GM21367 (cell line): ENCODE results near the gene ADPGK.
A peak's percentile ranks its signal among the peaks of the same experiment; 100 is the strongest.
"Not testable (repeated sequence)": the region's sequence is repeated elsewhere in the genome, so short reads cannot be mapped to it uniquely, and the experiment has no call there.

Experiments used
- ATAC-seq: cut with Tn5 transposase; IDR thresholded peaks from one replicate; pipeline ENCODE4 v1.9.1; 2021; ENCODE audit not compliant: unreplicated experiment

ADPGK gene

GRCh38 chr15:72783640-72784455, at the start of gene ADPGK:
Gene ADPGK, minus strand, starts transcription at chr15:72783758. Its CDS starts 67 bp downstream, at chr15:72783691.
- peak; percentile 57 for ATAC-seq

- no peak for ATAC-seq
Measured at GRCh38 chr15:72827226-72827625, 43.7 kb upstream of the ADPGK start.

- ATAC-seq = no peak
Measured at GRCh38 chr15:72826611-72827010, 43.1 kb upstream of the ADPGK start.

- ATAC-seq = no peak
Measured at GRCh38 chr15:72825829-72826228, 42.3 kb upstream of the ADPGK start.

- no peak for ATAC-seq
Measured at GRCh38 chr15:72824781-72825180, 41.2 kb upstream of the ADPGK start.

GRCh38 chr15:72824112-72824511, 40.6 kb upstream of the ADPGK start:
- ATAC-seq = no peak

GRCh38 chr15:72820278-72820677, 36.7 kb upstream of the ADPGK start:
- ATAC-seq = no peak

GRCh38 chr15:72818632-72819031, 35.1 kb upstream of the ADPGK start:
- no peak for ATAC-seq

GRCh38 chr15:72813345-72814004, 29.9 kb upstream of the ADPGK start:
- ATAC-seq = no peak

- no peak for ATAC-seq
Measured at GRCh38 chr15:72809329-72809728, 25.8 kb upstream of the ADPGK start.

GRCh38 chr15:72807346-72807745, 23.8 kb upstream of the ADPGK start:
- not testable (repeated sequence) for ATAC-seq

- ATAC-seq = no peak
Measured at GRCh38 chr15:72803006-72803405, 19.4 kb upstream of the ADPGK start.

- ATAC-seq = no peak
Measured at GRCh38 chr15:72801590-72802325, 18.2 kb upstream of the ADPGK start.

GRCh38 chr15:72800833-72801481, 17.4 kb upstream of the ADPGK start:
- ATAC-seq = no peak

- ATAC-seq = no peak
Measured at GRCh38 chr15:72797834-72798233, 14.3 kb upstream of the ADPGK start.

- ATAC-seq = no peak
Measured at GRCh38 chr15:72797338-72797689, 13.8 kb upstream of the ADPGK start.

- ATAC-seq = no peak
Measured at GRCh38 chr15:72796515-72797337, 13.2 kb upstream of the ADPGK start.

GRCh38 chr15:72796210-72796514, 12.6 kb upstream of the ADPGK start:
- ATAC-seq = no peak

- no peak for ATAC-seq
Measured at GRCh38 chr15:72793766-72794660, 10.5 kb upstream of the ADPGK start.

GRCh38 chr15:72792431-72792830, 8.9 kb upstream of the ADPGK start:
- ATAC-seq = no peak
